Stimulated activated CD4-positive, alpha-beta T cell treated with anti-CD3 and anti-CD28 coated beads, Interleukin-4, amount 100 ng/mL, for 1 hour (primary cell): ENCODE results near the gene BRD9.

Source experiments
- DNase-seq: peaks from one replicate; pipeline ENCODE4 v3.0.0-alpha.2; 2020

The BRD9 gene

GRCh38 chr5:876398-877365 is 15.9 kb downstream of the BRD9 start:
- DNase-seq: no peak

GRCh38 chr5:875931-876330 is 16.7 kb downstream of the BRD9 start:
- DNase-seq: no peak

GRCh38 chr5:873328-873727 is 19.3 kb downstream of the BRD9 start:
- no peak for DNase-seq

GRCh38 chr5:872301-872700 is 20.3 kb downstream of the BRD9 start:
- no peak for DNase-seq

- DNase-seq: no peak
Measured at GRCh38 chr5:871596-872298, 20.9 kb downstream of the BRD9 start.

- no peak for DNase-seq
Measured at GRCh38 chr5:870956-871355, 21.6 kb downstream of the BRD9 start.

- no peak for DNase-seq
Measured at GRCh38 chr5:868428-869135, 24.0 kb downstream of the BRD9 start.

- DNase-seq: no peak
Measured at GRCh38 chr5:867300-867870, 25.2 kb downstream of the BRD9 start.

GRCh38 chr5:865771-866170 is 26.8 kb downstream of the BRD9 start:
- no peak for DNase-seq

GRCh38 chr5:865168-865521 is 27.5 kb downstream of the BRD9 start:
- no peak for DNase-seq

GRCh38 chr5:864492-865167 is 28.0 kb downstream of the BRD9 start:
- no peak for DNase-seq

- no peak for DNase-seq
Measured at GRCh38 chr5:863244-863805, 29.3 kb downstream of the BRD9 start.

- DNase-seq: no peak
Measured at GRCh38 chr5:862367-863243, 30.0 kb downstream of the BRD9 start.

GRCh38 chr5:861442-862366 is 30.9 kb downstream of the BRD9 start:
- no peak for DNase-seq

- DNase-seq: no peak
Measured at GRCh38 chr5:860506-861150, 32.0 kb downstream of the BRD9 start.

- DNase-seq: no peak
Measured at GRCh38 chr5:859798-860296, 32.8 kb downstream of the BRD9 start.

- DNase-seq: no peak
Measured at GRCh38 chr5:859391-859790, 33.2 kb downstream of the BRD9 start.

GRCh38 chr5:858726-859125 is 33.9 kb downstream of the BRD9 start:
- DNase-seq: no peak
